Measurements from ENCODE around the gene KIAA1671.

The KIAA1671 gene

GRCh38 chr22:25101501-25101900 lies 149.0 kb downstream of the KIAA1671 start:
- CTCF ChIA-PET = no interaction called here
- no peak for DNase-seq (ENCODE audit: extremely low spot score)
- POLR2A ChIA-PET = no interaction called here
- TF ChIP-seq CTCF (IDR thresholded peaks at IDR 0.05; ENCODE audit: control extremely low read depth, extremely low read depth, low read depth, missing control alignments) = no peak

- no peak for TF ChIP-seq CTCF (IDR thresholded peaks at IDR 0.05; ENCODE audit: control extremely low read depth, extremely low read depth, low read depth, missing control alignments)
- CTCF ChIA-PET = no interaction called here
Measured at GRCh38 chr22:25101986-25102385, 149.5 kb downstream of the KIAA1671 start.

GRCh38 chr22:25102722-25103121 lies 150.2 kb downstream of the KIAA1671 start:
- TF ChIP-seq CTCF (IDR thresholded peaks at IDR 0.05; ENCODE audit: control extremely low read depth, extremely low read depth, low read depth, missing control alignments) = no peak
- no peak for DNase-seq (ENCODE audit: extremely low spot score)
- CTCF ChIA-PET = no interaction called here
- POLR2A ChIA-PET = no interaction called here

More at GRCh38 chr22:25101986-25102385, 149.5 kb downstream of the KIAA1671 start:
- DNase-seq (ENCODE audit: extremely low spot score) = no peak
- POLR2A ChIA-PET = no interaction called here

GRCh38 chr22:25104367-25104766 lies 151.9 kb downstream of the KIAA1671 start:
- POLR2A ChIA-PET = no interaction called here
- CTCF ChIA-PET = no interaction called here
- no peak for DNase-seq (ENCODE audit: extremely low spot score)
- TF ChIP-seq CTCF (IDR thresholded peaks at IDR 0.05; ENCODE audit: control extremely low read depth, extremely low read depth, low read depth, missing control alignments) = no peak

GRCh38 chr22:25105817-25106650 lies 153.5 kb downstream of the KIAA1671 start:
- ChIA-PET POLR2A (no interaction called here), CTCF (interaction anchor here (0.7 to 0.8 kb wide), 2 partner anchors 17 to 303 kb away, joined by 3 read pairs; no protein-coding TSS in a partner anchor)
- TF ChIP-seq CTCF (IDR thresholded peaks at IDR 0.05; ENCODE audit: control extremely low read depth, extremely low read depth, low read depth, missing control alignments) = no peak
- DNase-seq (ENCODE audit: extremely low spot score) = no peak

- no peak for DNase-seq (ENCODE audit: extremely low spot score)
- POLR2A ChIA-PET = no interaction called here
- CTCF ChIA-PET = interaction anchor here (1.6 to 2.3 kb wide), 2 partner anchors 16 to 19 kb away, joined by 5 to 7 read pairs; no protein-coding TSS in a partner anchor
- TF ChIP-seq CTCF (IDR thresholded peaks at IDR 0.05; ENCODE audit: control extremely low read depth, extremely low read depth, low read depth, missing control alignments) = no peak
Measured at GRCh38 chr22:25109878-25110595, 157.5 kb downstream of the KIAA1671 start.

All from GM10248 (cell line).